SJCRH30 (cell line): ENCODE data around the gene SEMA6A. TPM values are rescaled to one million over a fixed set of nuclear protein-coding genes. Genes with fewer than 3 reads are reported as not detected.

Experiments used
- DNase-seq, 2 experiments: peaks; one replicate each; pipeline ENCODE4 v3.0.0-alpha.2; 2015 to 2020
- H3K27ac ChIP-seq: fragments of 250-450 bp; sonication (Bioruptor Pico); 2 replicates; pipeline ENCODE4 v1.5.1; 2020; ENCODE audit warnings: mild to moderate bottlenecking, moderate library complexity
- H3K27me3 ChIP-seq: fragments of 250-450 bp; sonication (Bioruptor Pico); 2 replicates; pipeline ENCODE4 v1.5.1; 2020; ENCODE audit warnings: mild to moderate bottlenecking, moderate library complexity
- H3K36me3 ChIP-seq: fragments of 250-450 bp; sonication (Bioruptor Pico); 2 replicates; pipeline ENCODE4 v1.5.1; 2020; ENCODE audit warnings: mild to moderate bottlenecking, moderate library complexity
- H3K4me1 ChIP-seq: fragments of 250-450 bp; sonication (Bioruptor Pico); 2 replicates; pipeline ENCODE4 v1.5.1; 2020; ENCODE audit warnings: mild to moderate bottlenecking, moderate library complexity
- H3K4me3 ChIP-seq: fragments of 250-450 bp; sonication (Bioruptor Pico); 2 replicates; pipeline ENCODE4 v1.5.1; 2020; ENCODE audit warnings: mild to moderate bottlenecking, moderate library complexity
- H3K9me3 ChIP-seq: fragments of 250-450 bp; sonication (Bioruptor Pico); replicated peaks from 2 replicates; pipeline ENCODE4 v1.5.1; 2020; ENCODE audit warnings: mild to moderate bottlenecking, moderate library complexity
- total RNA-seq: library from RNA; depleted of rRNA; stranded (reverse); fragments of >200 nt; shearing (Covaris generic); gene quantifications from 2 replicates; pipeline ENCODE4 v1.2.3, GENCODE V29; 2014

SEMA6A gene
- total RNA-seq, 1 experiment from 2014 or later = 63.2 TPM

DNA sequence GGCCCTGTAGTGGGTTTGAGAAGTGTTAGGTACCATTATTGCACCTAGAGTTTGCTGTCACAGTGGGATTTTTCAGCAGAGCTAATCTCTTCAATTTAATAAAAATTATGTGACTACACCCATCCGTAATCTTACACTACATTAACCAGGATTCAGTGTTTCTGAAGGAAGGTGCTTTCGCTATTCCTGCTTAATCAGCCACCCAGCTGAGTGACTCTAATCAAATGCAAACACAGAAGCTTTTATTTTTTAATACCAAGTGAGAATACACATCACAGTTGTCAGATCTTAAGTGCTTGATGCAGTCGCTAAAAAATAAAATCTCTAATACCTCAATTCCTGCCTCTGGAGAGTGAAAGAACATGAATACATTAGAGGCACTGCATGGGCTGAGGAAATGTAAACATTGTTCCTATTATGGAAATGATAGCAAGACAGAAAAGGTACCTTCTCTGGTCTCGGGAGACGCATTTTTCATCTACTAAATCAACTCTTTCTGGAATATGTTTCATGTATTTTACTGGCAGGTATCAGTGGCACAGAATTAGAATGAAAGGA, 125.7 kb downstream of the SEMA6A start:
- DNase-seq = no peak
- Histone ChIP-seq H3K4me1 (peaks cover 9% of the 10 kb centered on the region), H3K27ac (no peak overlapping the region), H3K4me3 (no peak overlapping the region), H3K9me3 (no peaks in the 10 kb centered on the region), H3K36me3 (peaks cover 61% of the 10 kb centered on the region), H3K27me3 (no peaks in the 10 kb centered on the region)

DNA sequence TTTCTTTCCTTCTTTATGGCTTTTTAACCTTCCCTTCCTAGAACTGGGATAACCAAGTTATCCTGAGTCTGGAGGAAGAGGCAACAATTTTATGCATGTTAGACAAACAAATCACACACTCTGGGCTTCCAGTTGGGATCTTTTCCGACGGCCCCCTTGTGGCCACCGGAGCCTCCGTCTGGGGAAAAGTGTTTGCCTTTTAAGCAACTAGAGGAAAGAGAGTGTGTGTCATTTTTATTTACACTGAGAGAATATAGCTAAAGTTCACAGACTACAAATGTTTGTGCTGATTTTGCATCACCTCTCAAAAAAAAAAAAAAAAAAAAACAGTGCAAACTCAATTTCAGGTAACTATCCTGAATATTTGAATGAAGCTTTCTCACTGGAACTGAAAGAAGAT, 126.2 kb downstream of the SEMA6A start:
- no peak overlapping the region for H3K27ac ChIP-seq
- H3K36me3 ChIP-seq = peaks cover 66% of the 10 kb centered on the region
- no peaks in the 10 kb centered on the region for H3K27me3 ChIP-seq

DNA sequence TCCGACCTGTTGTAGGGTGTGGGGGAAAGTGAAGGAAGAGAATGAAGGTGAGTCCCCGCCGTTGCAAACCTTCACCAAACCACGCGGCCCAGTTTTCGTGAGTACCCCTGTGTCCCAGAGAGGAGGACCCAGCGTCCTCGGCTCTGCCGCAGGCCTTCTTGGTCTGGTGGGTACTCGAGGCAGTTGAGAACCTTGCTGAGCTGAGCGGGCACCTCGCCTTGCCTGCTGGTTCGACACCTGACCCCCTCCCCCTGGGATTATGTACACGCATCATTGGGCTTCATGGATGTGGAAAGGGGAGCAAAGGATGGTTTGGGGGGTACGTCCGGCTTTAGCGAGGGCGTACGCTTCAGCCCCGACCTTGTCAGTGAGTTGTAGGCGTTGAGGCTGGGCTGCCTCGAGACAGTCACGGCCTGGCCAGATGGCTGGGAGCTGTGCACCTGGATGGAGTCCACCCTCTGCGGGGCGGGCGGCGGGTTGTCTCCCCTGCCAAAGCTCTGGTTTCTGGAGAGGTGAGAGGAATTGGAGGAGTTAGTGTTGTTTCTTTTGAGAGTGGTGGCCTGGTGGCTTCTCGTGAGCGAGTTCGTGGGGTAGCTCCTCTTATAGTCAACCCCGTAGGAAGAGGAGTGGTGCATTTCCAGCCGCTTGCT, 128.1 kb downstream of the SEMA6A start:
- no peaks in the 10 kb centered on the region for H3K9me3 ChIP-seq
- DNase-seq = no peak
- no peaks in the 10 kb centered on the region for H3K27me3 ChIP-seq
- no peak overlapping the region for H3K27ac ChIP-seq
- no peak overlapping the region for H3K4me3 ChIP-seq
- H3K36me3 ChIP-seq = peaks cover 64% of the 10 kb centered on the region
- H3K4me1 ChIP-seq = peaks cover 18% of the 10 kb centered on the region

More for the DNA sequence above, 126.2 kb downstream of the SEMA6A start:
- no peak for DNase-seq
- Histone ChIP-seq H3K4me1 (peaks cover 4% of the 10 kb centered on the region), H3K9me3 (no peaks in the 10 kb centered on the region), H3K4me3 (no peak overlapping the region)

- Histone ChIP-seq H3K4me1 (peaks cover 30% of the 10 kb centered on the region), H3K4me3 (no peak overlapping the region), H3K27ac (no peak overlapping the region), H3K36me3 (peaks cover 56% of the 10 kb centered on the region), H3K27me3 (no peaks in the 10 kb centered on the region), H3K9me3 (no peaks in the 10 kb centered on the region)
- DNase-seq = no peak
Observed at GRCh38 chr5:116445311-116445710, 129.3 kb downstream of the SEMA6A start.

DNA sequence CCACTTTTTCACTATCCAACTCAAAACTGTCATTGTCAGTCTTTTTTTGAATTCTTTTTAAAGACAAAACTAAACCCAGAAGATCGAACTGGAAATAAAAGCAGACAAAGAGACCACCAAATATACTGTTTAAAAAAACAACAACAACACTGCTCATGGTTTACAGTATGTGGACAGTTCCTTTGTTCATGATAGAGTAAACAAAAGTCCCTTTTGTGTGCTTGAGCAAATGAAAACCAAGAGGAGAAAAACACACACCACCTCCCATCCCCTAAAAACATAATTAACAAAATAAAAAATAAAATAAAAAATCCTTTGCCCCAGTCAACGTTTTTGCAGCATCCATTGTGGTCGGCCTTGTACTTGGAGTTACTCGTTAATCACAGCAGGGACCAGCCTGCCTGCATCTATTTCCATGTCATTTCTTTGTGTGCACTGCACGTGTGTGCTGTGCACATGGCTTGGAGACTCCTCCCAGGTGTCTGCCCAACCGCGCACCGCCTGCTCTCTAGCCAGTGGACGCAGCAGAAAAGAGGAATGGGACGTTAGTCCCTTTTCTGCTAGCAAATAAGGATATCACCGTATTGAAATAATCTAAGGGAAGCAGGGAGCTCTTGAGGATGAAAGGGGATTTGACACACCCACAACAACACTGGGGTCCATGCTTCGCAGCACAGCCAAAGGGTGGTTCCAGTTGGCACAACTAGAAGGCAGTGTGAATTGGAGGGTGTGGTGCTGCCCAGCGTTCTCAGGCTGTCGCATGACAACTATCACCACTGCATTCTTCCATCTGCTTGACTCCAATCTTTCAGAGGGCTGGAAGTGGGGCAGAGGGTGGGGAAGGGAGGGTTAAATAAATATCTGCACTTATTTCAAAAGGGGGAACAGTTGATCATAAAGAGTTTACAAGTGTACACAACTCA, 130.0 kb downstream of the SEMA6A start:
- H3K4me1 ChIP-seq = peaks cover 36% of the 10 kb centered on the region
- H3K9me3 ChIP-seq = no peaks in the 10 kb centered on the region
- H3K4me3 ChIP-seq = no peak overlapping the region
- H3K27ac ChIP-seq = no peak overlapping the region
- no peak for DNase-seq
- peaks cover 54% of the 10 kb centered on the region for H3K36me3 ChIP-seq
- no peaks in the 10 kb centered on the region for H3K27me3 ChIP-seq

DNA sequence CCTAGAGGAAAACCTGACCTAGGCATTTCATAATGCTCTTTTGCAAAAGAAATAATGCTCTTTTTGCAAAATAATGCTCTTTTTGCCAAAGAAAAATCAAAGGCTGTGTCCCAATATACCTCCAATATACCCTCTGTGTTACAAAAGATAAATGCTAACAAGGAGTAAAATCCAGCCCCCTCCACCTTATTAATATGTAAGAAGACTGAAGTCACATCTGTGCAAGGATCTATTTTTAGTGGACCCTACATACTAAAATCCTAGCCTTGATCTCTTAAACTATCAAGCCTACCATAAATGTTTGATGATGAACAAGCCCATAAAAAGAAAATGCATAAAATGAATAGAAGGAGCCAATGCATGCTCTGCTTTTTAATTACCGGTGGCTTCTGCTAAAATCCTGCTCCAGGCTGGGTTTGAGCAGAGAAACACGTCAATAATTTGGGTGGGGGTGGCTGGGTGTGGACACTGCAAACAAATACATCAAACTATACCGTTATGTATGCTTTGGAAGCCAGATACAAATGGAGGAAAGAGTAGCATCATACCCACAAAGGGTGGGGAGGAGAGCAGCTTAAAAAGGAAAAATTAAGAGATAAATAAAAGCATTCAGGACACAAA, 131.6 kb downstream of the SEMA6A start:
- Histone ChIP-seq H3K27ac (no peak overlapping the region), H3K9me3 (no peaks in the 10 kb centered on the region), H3K36me3 (peaks cover 44% of the 10 kb centered on the region), H3K4me1 (peaks cover 46% of the 10 kb centered on the region), H3K27me3 (no peaks in the 10 kb centered on the region), H3K4me3 (no peak overlapping the region)
- DNase-seq = no peak

DNA sequence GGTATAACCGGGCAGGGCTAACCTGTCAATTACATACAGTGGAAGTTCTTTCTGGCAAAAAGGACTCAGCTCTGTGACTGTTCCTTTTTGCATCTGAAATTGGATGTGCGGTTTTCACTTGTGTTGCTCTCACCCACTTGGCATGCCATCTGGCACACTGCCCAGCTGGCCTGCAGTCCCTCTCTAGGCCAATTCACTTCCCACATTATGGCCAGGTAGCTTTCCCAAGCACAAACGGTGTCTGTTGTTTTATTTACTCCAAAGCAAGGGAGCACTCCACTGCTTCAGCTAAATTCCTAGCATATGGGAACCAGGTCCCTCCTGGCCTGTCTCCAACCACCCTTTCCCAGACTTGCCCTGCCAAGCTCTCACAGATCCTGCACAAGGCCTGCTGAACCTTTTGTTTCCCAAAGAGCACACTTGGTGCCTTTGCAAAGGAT, 132.5 kb downstream of the SEMA6A start:
- H3K9me3 ChIP-seq = no peaks in the 10 kb centered on the region
- H3K27ac ChIP-seq = peak overlapping the region; percentile 92
- peaks cover 46% of the 10 kb centered on the region for H3K4me1 ChIP-seq
- no peaks in the 10 kb centered on the region for H3K27me3 ChIP-seq
- H3K36me3 ChIP-seq = peaks cover 35% of the 10 kb centered on the region
- peak; percentile 74 to 85 for DNase-seq
- H3K4me3 ChIP-seq = no peak overlapping the region

- peak overlapping the region; percentile 8; the same call in 1 of the 2 replicates for H3K4me3 ChIP-seq
- H3K36me3 ChIP-seq = peaks cover 26% of the 10 kb centered on the region
- no peaks in the 10 kb centered on the region for H3K27me3 ChIP-seq
- DNase-seq = peak; percentile 81 to 94
- no peaks in the 10 kb centered on the region for H3K9me3 ChIP-seq
- peaks cover 46% of the 10 kb centered on the region for H3K4me1 ChIP-seq
- H3K27ac ChIP-seq = peak overlapping the region; percentile 92
Observed at GRCh38 chr5:116441223-116441622, 133.4 kb downstream of the SEMA6A start.

- Histone ChIP-seq H3K9me3 (no peaks in the 10 kb centered on the region), H3K4me1 (peaks cover 46% of the 10 kb centered on the region), H3K27me3 (no peaks in the 10 kb centered on the region), H3K4me3 (peak overlapping the region; percentile 8; the same call in 1 of the 2 replicates), H3K36me3 (peaks cover 19% of the 10 kb centered on the region), H3K27ac (peak overlapping the region; percentile 92)
- DNase-seq = peak; percentile 54 to 86
Observed at GRCh38 chr5:116440457-116441001, 134.1 kb downstream of the SEMA6A start.

GRCh38 chr5:116439905-116440304, 134.7 kb downstream of the SEMA6A start:
- Histone ChIP-seq H3K4me1 (peaks cover 46% of the 10 kb centered on the region), H3K36me3 (peaks cover 12% of the 10 kb centered on the region), H3K9me3 (no peaks in the 10 kb centered on the region), H3K27me3 (no peaks in the 10 kb centered on the region), H3K27ac (peak overlapping the region; percentile 92), H3K4me3 (no peak overlapping the region)
- DNase-seq = no peak

DNA sequence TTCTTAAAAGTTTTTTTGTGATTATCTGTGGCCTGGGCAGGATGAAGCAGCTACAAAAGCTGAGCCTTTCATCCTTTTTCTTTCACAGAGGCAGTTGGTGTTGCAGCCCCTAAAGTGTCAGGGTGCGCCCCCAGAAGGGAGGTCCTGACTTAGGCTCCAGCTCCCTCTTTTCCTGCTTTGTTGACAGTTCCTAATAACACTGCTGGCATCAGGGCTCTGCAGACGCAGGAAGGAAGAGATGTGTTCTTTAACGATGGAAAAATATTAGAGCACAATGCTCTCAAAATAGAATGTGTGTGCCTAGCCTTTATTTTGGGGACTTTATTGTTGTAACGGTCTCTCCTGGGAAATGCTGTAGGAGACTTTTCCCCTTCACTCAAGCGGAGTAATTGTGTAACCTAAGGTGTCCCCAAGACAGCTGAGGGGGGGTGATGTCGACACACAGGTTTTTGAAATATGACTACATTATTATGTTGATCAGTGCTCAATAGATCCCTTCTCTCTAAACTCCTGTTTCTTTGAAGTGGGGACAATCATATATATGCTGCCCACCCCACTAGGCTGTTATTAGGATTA, 135.6 kb downstream of the SEMA6A start:
- Histone ChIP-seq H3K36me3 (peaks cover 7% of the 10 kb centered on the region), H3K4me3 (no peak overlapping the region), H3K9me3 (no peaks in the 10 kb centered on the region), H3K27me3 (no peaks in the 10 kb centered on the region), H3K27ac (no peak overlapping the region), H3K4me1 (peaks cover 46% of the 10 kb centered on the region)
- peak in 1 of 2 experiments; percentile 30 for DNase-seq

- no peaks in the 10 kb centered on the region for H3K9me3 ChIP-seq
- H3K4me3 ChIP-seq = no peak overlapping the region
- no peak overlapping the region for H3K27ac ChIP-seq
- no peaks in the 10 kb centered on the region for H3K27me3 ChIP-seq
- H3K4me1 ChIP-seq = peaks cover 44% of the 10 kb centered on the region
- no peaks in the 10 kb centered on the region for H3K36me3 ChIP-seq
- DNase-seq = no peak
Observed at GRCh38 chr5:116437922-116438578, 136.6 kb downstream of the SEMA6A start.

DNA sequence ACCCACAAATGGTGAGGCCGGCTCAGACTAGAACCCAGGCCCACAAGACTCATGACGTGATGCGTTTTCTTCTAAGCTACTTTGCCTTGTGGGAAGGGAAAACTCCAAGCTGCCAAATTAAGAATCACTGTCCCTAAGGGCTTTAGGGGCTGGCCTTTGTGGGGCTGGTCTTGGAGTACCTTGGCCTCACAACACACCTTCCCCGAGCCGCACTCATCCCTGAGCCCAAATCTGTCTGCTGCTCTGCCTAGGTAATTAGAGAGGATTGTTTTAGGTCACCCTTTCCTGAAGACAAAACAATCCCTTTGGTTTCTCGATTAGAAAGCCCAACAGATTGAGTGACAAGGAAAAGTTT, 137.3 kb downstream of the SEMA6A start:
- Histone ChIP-seq H3K36me3 (no peaks in the 10 kb centered on the region), H3K27ac (no peak overlapping the region), H3K4me1 (peaks cover 41% of the 10 kb centered on the region), H3K4me3 (no peak overlapping the region), H3K9me3 (no peaks in the 10 kb centered on the region), H3K27me3 (no peaks in the 10 kb centered on the region)
- DNase-seq = no peak
